Muscle of leg (tissue), 11 donors: ENCODE results near the gene ENPP3. TPM values are rescaled to one million over a fixed set of nuclear protein-coding genes. Genes with fewer than 3 reads are reported as not detected.

ENCODE experiments used
- DNase-seq: peaks from one replicate; pipeline ENCODE4 v3.0.0; 2013
- H3K27ac ChIP-seq: one replicate; pipeline ENCODE4 v1.5.1; 2013; ENCODE audit warnings: mild to moderate bottlenecking, low read length, control low read depth
- H3K27me3 ChIP-seq: one replicate; pipeline ENCODE4 v1.6.1; 2013; ENCODE audit warnings: low read length; ENCODE audit not compliant: control insufficient read depth, insufficient read depth
- H3K36me3 ChIP-seq: one replicate; pipeline ENCODE4 v1.6.1; 2013; ENCODE audit warnings: low read length; ENCODE audit not compliant: control insufficient read depth, insufficient read depth
- H3K4me1 ChIP-seq: one replicate; pipeline ENCODE4 v1.6.1; 2013; ENCODE audit warnings: low read length; ENCODE audit not compliant: control insufficient read depth, insufficient read depth
- H3K4me3 ChIP-seq: one replicate; pipeline ENCODE4 v1.5.1; 2013; ENCODE audit warnings: low read length, control low read depth
- H3K9me3 ChIP-seq: replicated peaks from 2 replicates; pipeline ENCODE4 v1.6.1; 2013; ENCODE audit warnings: low read depth, low read length; ENCODE audit not compliant: control insufficient read depth
- WGBS: methylation state at CpG from one replicate; pipeline ENCODE4 v1.1.5; 2013; ENCODE audit warnings: missing lambda C conversion rate; ENCODE audit not compliant: insufficient coverage; 5-methylcytosine and 5-hydroxymethylcytosine counted together
- polyA plus RNA-seq, 8 donors: library from polyadenylated mRNA; unstranded; fragments of 120-200 nt; gene quantifications; one replicate each; pipeline versions ENCODE4 v1.2.1 to v1.2.3, GENCODE V29; 2013; ENCODE audit warnings: inconsistent platforms in 1 of 8, low replicate concordance in 1 of 8; ENCODE audit not compliant: insufficient read length in 8 of 8, insufficient read depth in 1 of 8
- total RNA-seq: library from RNA; stranded (reverse); fragments of 120-200 nt; gene quantifications from one replicate; pipeline ENCODE4 v1.2.4, GENCODE V29; 2013

ENPP3 gene
- total and polyA plus RNA-seq, 9 donors = 0.16 to 2.9 (median 0.34) TPM

DNA sequence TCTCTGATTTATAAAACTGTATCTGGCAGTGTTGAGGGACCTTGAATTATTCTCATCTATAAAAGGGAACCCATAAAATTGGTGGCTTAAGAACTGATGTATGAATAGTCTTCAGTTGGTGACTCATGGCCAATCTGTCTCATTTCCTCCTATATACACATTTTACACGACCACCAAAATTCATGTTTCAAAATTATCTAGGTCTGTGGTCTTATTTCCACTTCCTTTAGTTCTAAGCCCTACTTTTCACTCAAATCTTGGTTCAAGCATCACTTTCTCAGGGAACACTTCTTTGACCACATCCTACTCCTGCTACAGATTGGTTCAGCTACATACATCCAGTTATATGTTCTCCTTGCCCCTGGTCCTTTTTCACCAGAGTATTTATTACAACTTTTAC lies 152.1 kb downstream of the ENPP3 start:
- 33% methylated on average over 1 of the region's 1 CpG for WGBS
- DNase-seq = no peak
- Histone ChIP-seq H3K36me3 (no peaks in the 10 kb centered on the region), H3K27me3 (no peaks in the 10 kb centered on the region), H3K4me3 (no peak overlapping the region), H3K4me1 (peaks cover 12% of the 10 kb centered on the region), H3K9me3 (no peaks in the 10 kb centered on the region), H3K27ac (peak overlapping the region; percentile 86)

DNA sequence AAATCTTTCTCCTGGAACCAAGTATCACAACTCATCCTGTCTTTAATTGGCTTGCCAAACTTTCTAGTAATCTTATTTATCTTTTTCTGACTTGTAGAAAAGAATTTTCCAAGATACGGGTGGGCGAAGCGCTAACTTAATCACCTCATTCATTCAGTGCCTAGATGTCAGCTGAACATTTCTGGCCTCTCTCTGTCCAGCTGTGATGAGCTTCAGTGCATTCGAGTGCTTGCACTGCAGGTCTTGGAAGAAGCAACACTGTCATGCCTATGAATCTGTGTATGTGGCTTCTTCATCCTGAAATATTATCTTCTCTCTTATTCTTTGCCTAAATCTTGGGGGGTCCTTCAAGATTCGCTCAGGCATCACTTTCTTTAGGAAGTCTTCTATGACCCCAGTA lies 154.4 kb downstream of the ENPP3 start:
- peak; percentile 85 for DNase-seq
- H3K36me3 ChIP-seq = no peaks in the 10 kb centered on the region
- no peaks in the 10 kb centered on the region for H3K27me3 ChIP-seq
- no peak overlapping the region for H3K27ac ChIP-seq
- H3K4me3 ChIP-seq = no peak overlapping the region
- no peaks in the 10 kb centered on the region for H3K9me3 ChIP-seq
- 60% methylated on average over 2 of the region's 5 CpGs for WGBS
- peaks cover 9% of the 10 kb centered on the region for H3K4me1 ChIP-seq

DNA sequence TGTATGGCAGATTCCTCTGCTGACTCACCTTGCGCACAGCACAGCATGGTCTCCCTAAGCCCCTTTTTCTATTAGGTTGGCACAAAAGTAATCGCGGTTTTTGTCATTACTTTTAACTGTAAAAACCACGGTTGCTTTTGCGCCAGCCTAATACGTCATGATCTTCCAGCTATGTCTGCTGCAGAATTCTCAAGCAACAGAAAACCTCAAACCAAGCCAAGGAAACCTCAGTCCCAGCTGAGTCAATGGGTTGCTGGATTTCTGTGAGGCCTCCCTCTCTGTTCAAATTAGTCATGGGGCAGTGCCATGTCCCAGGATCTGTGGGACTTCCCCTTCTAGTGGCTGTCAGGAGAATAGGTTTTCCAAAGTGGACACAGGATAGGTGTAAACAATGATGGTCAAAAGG lies 155.0 kb downstream of the ENPP3 start:
- no peak overlapping the region for H3K4me3 ChIP-seq
- H3K36me3 ChIP-seq = no peaks in the 10 kb centered on the region
- no peak for DNase-seq
- H3K27ac ChIP-seq = no peak overlapping the region
- no peaks in the 10 kb centered on the region for H3K9me3 ChIP-seq
- H3K4me1 ChIP-seq = peaks cover 9% of the 10 kb centered on the region
- no peaks in the 10 kb centered on the region for H3K27me3 ChIP-seq
- 86% methylated on average over 4 of the region's 6 CpGs for WGBS

DNA sequence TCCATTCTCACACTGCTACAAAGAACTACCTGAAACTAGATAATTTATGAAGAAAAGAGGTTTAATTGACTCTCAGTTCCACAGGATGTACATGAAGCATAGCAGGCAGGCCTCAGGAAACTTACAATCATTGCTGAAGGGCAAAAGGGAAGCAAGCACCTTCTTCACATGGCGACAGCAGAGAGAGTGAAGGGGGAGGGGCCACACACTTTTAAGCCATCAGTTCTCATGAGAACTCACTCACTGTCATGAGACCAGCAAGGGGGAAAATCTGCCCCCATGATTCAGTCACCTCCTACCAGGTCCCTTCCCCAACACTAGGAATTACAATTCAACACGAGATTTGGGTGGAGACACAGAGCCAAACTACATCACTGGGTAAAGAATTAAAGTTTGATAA lies 158.3 kb downstream of the ENPP3 start:
- DNase-seq = no peak
- Histone ChIP-seq H3K36me3 (no peaks in the 10 kb centered on the region), H3K27me3 (no peaks in the 10 kb centered on the region), H3K9me3 (no peaks in the 10 kb centered on the region), H3K4me3 (no peak overlapping the region), H3K4me1 (peaks cover 2% of the 10 kb centered on the region), H3K27ac (no peak overlapping the region)
- WGBS = no CpG with 5 or more reads among the region's 2 CpGs

Other genes starting within 250 kb of the ENPP3 start
- 0.27 TPM for gene ARG1, start 64.1 kb upstream of the ENPP3 start, total RNA-seq
- gene ARG1, start 64.1 kb upstream of the ENPP3 start, polyA plus RNA-seq = 1 to 10 TPM in 2 of 8 donors, under 1 TPM in 6; 0.27 to 1.8 (median 0.71) TPM
- gene MED23, start 9.1 kb upstream of the ENPP3 start, total RNA-seq = 26.4 TPM
- 10 to 100 TPM; 16.3 to 25.0 (median 20.9) TPM for gene MED23, start 9.1 kb upstream of the ENPP3 start, polyA plus RNA-seq
- not detected for gene OR2A4, start 64.1 kb downstream of the ENPP3 start, total RNA-seq
- under 1 TPM in 1 of 8 donors, not detected in 7; 0.14 TPM for gene OR2A4, start 64.1 kb downstream of the ENPP3 start, polyA plus RNA-seq
- not detected for gene CTAGE9, start 73.7 kb downstream of the ENPP3 start, total RNA-seq
- gene CTAGE9, start 73.7 kb downstream of the ENPP3 start, polyA plus RNA-seq = under 1 TPM in 1 of 8 donors, not detected in 7; 0.17 TPM
- gene ENPP1, start 170.7 kb downstream of the ENPP3 start, total RNA-seq = 13.7 TPM
- 10 to 100 TPM in 3 of 8 donors, 1 to 10 TPM in 5; 7.9 to 16.1 (median 8.9) TPM for gene ENPP1, start 170.7 kb downstream of the ENPP3 start, polyA plus RNA-seq